Left hindlimb (tissue), 1 donor: ENCODE data around the gene SORT1.
"Not testable (repeated sequence)": the region's sequence is repeated elsewhere in the genome, so short reads cannot be mapped to it uniquely, and the experiment has no call there.

Experiments used
- DNase-seq: peaks from one replicate; pipeline ENCODE4 v3.0.0-alpha.2; 2018

Gene SORT1

DNA sequence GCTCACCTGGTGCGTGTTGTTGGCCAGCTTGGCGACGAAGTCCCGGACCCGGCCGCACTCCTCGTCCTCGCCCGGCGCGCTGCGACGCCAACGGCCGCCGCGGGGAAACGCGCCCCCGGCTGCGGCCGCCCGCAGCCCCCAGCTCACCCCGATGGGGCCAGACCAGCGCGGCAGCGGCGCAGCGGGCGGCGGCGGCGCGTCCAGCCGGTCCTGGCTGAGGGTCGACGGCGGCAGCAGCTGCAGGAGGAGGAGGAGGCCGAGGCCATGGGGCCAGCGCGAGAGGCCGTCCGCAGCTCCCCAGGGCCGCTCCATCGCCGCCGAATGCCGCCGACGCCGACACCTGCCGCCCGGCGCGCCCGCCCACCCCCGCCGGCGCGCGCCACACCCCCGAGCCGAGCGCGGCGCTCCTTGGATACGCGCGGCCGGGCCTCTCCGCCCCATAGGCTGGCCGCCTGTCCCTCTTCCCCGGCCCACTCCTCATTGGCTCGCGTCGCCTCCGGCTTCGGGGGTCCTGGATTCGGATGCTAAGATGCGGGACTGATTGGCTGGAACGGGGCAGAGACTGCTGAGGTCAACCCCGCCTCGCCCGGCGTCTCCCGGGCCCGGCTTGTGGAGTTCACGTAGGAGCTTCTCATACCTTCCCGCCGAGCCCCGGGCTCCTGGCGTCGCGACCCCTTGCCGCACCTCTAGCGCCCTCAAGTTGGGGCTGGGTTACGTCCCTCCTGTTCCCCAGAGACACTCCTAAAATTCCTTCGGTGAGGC lies at the start of gene SORT1:
Gene SORT1, minus strand, starts transcription at position 338 of the 762 bp plus-strand sequence. Its CDS starts 26 bp downstream, at position 312.
- DNase-seq: peak; percentile 91

GRCh38 chr1:109445949-109446695 lies 48.4 kb upstream of the SORT1 start:
- DNase-seq: not testable (repeated sequence)

GRCh38 chr1:109444346-109444745 lies 46.6 kb upstream of the SORT1 start:
- no peak for DNase-seq

- no peak for DNase-seq
Measured at GRCh38 chr1:109443476-109443875, 45.8 kb upstream of the SORT1 start.

GRCh38 chr1:109441069-109441468 lies 43.4 kb upstream of the SORT1 start:
- no peak for DNase-seq

DNA sequence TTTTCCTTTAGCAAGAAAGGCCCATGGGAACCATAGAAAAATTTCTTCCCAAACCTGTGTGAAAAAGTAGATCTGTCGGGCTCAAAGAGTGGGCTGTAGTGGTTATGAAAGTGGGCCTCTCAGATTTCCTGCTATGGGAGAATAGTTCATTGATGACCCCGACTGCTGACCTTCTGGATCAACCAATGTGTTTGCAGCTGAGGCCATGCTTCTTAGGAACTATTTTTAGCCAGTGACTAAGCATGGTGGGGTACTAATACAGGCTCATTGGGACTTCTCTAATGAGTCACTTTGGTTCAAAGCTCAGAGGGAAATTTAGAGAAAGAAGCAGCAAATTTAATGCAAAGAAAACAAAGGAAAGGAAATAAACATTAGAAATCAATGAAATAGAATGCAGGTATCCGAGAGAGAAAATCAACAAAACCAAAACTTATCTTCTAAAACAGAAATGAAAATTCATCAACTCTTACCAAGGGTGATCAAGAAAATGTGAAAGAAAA lies 41.1 kb upstream of the SORT1 start:
- DNase-seq: no peak

DNA sequence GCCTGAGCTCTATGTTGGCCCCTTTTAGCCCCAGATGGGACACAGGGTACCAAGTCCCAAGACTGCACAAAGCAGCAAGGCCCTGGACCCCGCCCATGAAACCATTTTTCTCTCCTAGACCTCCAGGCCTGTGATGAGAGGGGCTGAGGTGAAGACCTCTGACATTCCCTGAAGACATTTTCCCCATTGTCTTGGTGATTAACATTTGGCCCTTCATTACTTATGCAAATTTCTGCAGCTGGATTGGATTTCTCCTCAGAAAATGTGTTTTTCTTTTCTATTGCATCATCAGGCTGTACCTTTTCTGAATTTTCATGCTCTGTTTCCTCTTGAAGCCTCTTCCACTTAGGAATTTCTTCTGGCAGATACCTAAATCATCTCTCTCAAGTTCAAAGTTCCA lies 36.8 kb upstream of the SORT1 start:
- no peak for DNase-seq

DNA sequence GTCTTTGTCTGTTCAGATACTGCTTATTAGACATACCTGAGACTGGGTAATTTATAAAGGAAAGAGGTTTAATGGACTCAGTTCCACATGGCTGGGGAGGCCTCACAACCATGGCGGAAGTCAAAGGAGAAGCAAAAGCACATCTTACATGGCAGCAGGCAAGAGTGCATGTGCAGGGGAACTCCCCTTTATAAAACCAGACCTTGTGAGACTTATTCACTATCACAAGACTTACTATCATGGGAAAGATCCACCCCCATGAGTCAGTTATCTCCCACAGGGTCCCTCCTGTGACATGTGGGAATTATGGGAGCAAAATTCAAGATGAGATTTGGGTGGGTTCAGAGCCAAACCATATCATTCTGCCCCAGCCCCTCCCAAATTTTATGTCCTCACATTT lies 35.6 kb upstream of the SORT1 start:
- no peak for DNase-seq

DNA sequence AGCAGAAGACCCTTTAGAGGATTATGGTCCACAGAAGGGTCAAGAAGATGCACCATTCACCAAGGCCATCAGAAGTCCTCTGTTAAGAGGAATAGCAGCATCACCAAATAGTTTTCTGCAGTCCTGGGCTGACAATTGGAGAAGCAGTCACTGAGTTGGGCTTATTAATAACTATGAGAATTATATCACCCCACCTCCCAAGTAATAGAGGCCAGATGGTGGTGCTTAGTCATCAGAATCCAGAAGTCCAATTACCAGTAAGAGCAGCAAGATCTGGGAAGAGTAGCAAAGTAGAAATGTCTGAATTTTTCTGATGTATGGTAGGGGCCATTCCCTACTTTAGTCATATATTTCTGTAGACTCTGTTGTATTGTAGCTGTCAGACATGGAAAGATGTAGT lies 34.6 kb upstream of the SORT1 start:
- no peak for DNase-seq

DNA sequence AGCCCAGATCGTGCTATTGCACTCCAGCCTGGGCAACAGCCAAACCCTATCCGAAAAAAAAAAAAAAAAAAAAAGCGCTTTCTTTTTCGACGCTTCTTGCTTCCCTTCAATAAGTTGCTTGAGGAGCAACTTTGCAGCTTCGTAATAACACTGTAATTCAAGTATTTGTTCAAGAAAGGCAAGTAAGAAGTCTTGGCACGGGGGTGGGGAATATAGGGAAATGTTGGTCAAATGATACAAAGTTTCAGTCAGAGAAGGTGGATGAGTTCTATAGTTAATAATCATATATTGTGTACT lies 29.4 kb upstream of the SORT1 start:
- no peak for DNase-seq

GRCh38 chr1:109426281-109427170 lies 28.8 kb upstream of the SORT1 start, which contains the start of gene PSMA5:
PSMA5 (minus strand) TSS chr1:109426448; CDS start chr1:109426330, 118 bp downstream.
- DNase-seq: peak; percentile 97

DNA sequence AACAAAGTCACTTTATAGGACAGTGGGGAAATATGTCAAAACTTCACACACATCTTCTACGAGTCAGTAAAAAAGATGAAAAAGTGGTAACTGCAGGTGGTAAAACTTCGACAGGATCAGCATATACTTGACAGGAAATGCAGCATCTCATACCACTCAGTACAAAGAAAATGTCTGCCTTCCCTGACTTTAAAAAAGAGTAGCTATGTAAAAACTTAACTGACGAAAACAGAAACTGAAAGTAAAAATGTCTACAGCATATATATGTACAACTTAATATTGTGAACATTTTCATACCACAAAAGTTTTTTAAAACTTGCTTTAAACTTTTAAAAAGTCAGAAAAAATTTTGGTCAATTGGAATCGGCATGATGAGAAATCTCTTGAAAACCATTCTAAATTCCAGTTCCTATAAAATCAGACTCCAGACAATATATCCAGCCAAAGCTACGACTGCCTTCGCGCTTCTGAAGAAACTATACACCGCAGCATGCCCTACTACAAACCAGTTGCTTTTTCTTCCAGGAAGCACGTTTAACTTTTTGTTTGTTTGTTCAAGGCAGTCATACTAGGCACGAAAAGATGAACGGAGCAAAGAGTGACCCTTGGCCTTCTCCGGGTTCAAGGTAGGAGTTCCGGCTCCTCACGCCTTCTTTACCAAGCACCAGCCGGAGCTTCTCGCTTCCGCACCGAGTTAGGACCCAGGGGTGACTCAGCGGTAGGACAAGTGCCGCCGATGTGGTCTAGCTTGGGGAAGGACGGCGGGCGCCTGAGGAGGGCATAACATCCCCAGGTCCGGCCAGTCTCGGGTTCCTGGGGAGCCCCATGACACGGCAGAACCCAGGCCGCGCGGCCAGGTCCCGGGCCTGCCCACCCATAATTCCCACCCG lies 27.9 kb upstream of the SORT1 start:
- DNase-seq: no peak

- no peak for DNase-seq
Measured at GRCh38 chr1:109423498-109423897, 25.8 kb upstream of the SORT1 start.

DNA sequence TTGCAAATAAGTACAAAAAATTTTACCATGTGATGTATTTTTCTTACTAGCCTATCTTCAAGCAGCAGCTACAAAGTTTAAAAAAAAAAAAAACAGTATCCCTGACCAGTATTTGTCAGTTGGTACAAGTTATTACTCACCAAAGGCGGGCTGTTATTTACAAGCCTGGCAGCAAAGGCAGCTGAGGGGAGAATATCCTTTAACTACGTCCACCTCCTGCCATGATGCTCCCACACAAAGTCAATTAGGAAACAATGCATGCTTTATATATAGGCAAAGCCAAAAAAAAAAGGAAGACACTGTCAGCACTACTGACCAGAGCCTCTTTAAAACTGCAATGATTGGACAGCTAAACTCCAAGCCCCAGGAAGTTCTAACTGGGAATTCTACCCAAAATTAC lies 14.8 kb upstream of the SORT1 start:
- DNase-seq: no peak

- no peak for DNase-seq
Measured at GRCh38 chr1:109404838-109405237, 7.1 kb upstream of the SORT1 start.

DNA sequence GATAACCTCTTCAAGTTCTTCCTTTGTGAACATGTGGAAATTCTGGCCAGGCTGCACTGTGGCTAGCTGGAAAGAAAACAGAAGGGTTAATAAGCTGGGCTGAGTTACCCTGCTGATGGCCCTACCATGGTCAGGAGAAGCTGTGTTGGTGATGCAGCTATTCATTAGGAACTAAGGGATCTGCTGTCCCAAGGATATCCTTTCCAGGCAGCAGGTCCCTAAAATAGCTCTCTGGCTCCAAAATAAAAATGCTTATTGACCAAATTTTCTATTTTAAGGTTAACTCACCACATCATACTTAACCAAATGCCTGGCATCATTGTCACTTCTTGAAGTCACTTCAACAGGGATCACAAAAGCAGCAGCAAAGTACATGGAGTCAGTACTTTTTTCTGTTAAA lies 4.3 kb upstream of the SORT1 start:
- no peak for DNase-seq

- no peak for DNase-seq
Measured at GRCh38 chr1:109400035-109400655, 2.4 kb upstream of the SORT1 start.

- no peak for DNase-seq
Measured at GRCh38 chr1:109399326-109399957, 1.7 kb upstream of the SORT1 start.

- DNase-seq: no peak
Measured at GRCh38 chr1:109398343-109399225, 866 bp upstream of the SORT1 start.
